Mucosa of stomach (tissue), 1 donor: ENCODE results near the gene MIPOL1.
A peak's percentile ranks its signal among the peaks of the same experiment; 100 is the strongest.
"Not testable (repeated sequence)": the region's sequence is repeated elsewhere in the genome, so short reads cannot be mapped to it uniquely, and the experiment has no call there.

Experiments used
- H3K27me3 ChIP-seq: one replicate; pipeline ENCODE4 v1.7.0; 2013; ENCODE audit warnings: mild to moderate bottlenecking, low read length; ENCODE audit not compliant: control insufficient read depth, insufficient read depth
- H3K36me3 ChIP-seq: one replicate; pipeline ENCODE4 v1.7.0; 2013; ENCODE audit warnings: low read length; ENCODE audit not compliant: control insufficient read depth, insufficient read depth
- H3K4me1 ChIP-seq: one replicate; pipeline ENCODE4 v1.7.0; 2013; ENCODE audit warnings: mild to moderate bottlenecking, low read length; ENCODE audit not compliant: control insufficient read depth, insufficient read depth
- H3K4me3 ChIP-seq: one replicate; pipeline ENCODE4 v1.7.0; 2013; ENCODE audit warnings: low read length
- H3K9ac ChIP-seq: one replicate; pipeline ENCODE4 v1.7.0; 2013; ENCODE audit warnings: mild to moderate bottlenecking, low read length, moderate library complexity
- H3K9me3 ChIP-seq: one replicate; pipeline ENCODE4 v1.7.0; 2013; ENCODE audit warnings: mild to moderate bottlenecking, low read length, moderate library complexity; ENCODE audit not compliant: control insufficient read depth
- donor health status: Pancreatic carcinoma.

Gene MIPOL1, protein sequence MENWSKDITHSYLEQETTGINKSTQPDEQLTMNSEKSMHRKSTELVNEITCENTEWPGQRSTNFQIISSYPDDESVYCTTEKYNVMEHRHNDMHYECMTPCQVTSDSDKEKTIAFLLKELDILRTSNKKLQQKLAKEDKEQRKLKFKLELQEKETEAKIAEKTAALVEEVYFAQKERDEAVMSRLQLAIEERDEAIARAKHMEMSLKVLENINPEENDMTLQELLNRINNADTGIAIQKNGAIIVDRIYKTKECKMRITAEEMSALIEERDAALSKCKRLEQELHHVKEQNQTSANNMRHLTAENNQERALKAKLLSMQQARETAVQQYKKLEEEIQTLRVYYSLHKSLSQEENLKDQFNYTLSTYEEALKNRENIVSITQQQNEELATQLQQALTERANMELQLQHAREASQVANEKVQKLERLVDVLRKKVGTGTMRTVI

DNA sequence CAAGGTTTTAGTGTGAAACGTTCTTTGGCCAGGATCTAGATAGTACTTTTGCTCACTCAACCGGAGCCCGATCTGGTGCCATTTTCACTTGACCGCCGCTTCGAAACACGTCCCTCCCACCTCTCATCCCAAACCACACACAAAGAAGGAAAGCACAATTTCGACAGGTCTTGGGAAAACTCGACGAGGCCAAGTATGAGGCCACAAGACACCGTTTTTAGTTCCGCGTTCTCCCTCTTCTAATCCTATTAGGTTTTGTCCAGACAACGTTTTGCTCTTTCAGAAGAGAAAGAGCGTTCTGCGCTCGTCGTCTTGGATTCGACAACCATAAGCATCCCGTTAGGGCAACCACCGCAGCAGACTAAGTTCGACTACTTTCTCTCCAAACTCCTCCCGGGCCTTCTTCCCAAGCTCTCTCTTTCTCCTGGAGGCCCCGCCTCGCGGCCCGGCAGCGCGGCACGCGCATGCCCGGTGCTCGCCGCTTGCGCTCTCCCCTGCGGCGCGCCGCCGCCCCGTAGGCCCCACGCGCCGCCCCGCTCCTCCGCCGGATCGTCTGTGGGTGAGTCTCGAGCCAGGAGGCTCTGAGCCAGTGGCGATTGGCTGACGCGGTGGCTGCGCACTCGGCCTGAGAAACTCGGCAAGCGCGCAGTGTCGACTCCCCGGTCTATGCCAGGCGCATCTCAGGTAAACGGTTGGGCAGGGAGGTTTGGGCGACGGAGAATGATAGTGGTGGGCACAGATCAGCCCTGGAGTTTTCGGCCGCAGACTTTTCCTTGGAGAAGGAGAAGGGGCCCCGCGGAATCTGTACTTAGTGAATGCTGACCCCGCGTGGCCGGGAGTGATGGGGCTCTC is at the start of gene MIPOL1:
TSS of gene MIPOL1 (plus strand) at position 517 of the 852 bp plus-strand sequence. CDS start 49,952 bp downstream, outside the sequence.
- Histone ChIP-seq H3K36me3 (no peaks in the 10 kb centered on the region), H3K27me3 (no peaks in the 10 kb centered on the region), H3K9ac (peak within 1 kb of the TSS; percentile 69), H3K4me3 (peak within 1 kb of the TSS; percentile 15), H3K4me1 (peaks cover 10% of the 10 kb centered on the region), H3K9me3 (no peaks in the 10 kb centered on the region)

DNA sequence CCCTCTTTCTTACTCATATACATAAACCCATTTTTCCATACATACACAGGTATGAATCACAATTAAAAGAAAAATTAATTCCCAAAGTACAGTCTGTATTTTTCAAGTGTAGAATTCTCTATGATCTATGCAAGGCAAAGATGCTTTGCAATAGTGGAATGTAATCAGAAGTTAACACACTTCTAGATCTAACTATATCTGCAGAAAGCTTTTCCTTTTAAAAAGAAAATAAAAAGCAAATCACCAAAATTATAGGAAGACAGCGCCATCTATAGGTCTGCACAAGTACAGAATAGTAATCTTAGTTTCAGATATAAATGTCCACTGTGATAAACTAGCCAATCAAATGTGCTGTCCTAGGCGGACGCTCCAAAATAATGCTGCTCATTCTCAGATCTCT is 47.3 kb upstream of the MIPOL1 start:
- no peaks in the 10 kb centered on the region for H3K4me1 ChIP-seq
- H3K4me3 ChIP-seq = no peak overlapping the region
- H3K9ac ChIP-seq = no peak overlapping the region
- H3K36me3 ChIP-seq = no peaks in the 10 kb centered on the region
- H3K27me3 ChIP-seq = no peaks in the 10 kb centered on the region
- no peaks in the 10 kb centered on the region for H3K9me3 ChIP-seq

DNA sequence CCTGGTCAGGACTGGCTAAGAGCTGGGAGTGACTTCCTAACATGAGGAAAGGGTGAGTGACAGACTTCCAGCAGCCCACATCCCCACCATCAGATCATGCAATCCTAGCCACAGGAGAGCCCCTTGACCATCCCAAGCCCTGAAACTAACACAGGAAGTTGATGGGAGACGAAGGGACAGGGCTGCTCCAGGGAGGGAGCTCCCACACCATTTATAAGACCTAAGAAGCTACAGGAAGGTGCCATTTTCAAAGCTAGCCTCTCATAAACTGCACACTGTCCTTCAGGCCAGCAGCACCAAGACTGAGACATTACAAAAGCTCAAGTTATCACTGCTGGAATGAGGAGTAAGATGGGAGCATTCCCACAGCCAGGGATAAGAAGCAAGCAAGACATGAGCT is 44.7 kb upstream of the MIPOL1 start:
- Histone ChIP-seq H3K36me3 (no peaks in the 10 kb centered on the region), H3K9me3 (no peaks in the 10 kb centered on the region), H3K4me1 (no peaks in the 10 kb centered on the region), H3K9ac (no peak overlapping the region), H3K4me3 (no peak overlapping the region), H3K27me3 (no peaks in the 10 kb centered on the region)

DNA sequence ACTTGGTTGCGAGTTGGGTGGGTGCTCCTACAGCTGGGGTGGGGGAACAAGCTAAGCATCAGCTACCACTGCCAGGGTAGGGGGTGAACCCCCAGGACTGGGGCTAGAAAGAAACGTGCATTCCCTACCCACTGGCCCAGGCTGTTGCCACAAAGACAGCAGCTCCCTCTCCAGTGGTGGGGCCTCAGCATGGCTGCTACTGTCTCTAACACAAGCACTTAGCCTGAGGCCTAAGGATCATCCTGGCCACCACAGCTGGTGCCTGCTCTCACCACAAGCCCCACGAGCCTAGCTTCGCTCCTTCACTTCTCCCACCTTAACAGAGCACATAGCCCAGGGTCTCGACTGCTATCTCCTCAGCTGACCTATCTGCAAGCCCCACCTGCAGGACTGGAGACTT is 44.3 kb upstream of the MIPOL1 start:
- H3K27me3 ChIP-seq = no peaks in the 10 kb centered on the region
- no peak overlapping the region for H3K9ac ChIP-seq
- H3K4me1 ChIP-seq = no peaks in the 10 kb centered on the region
- no peak overlapping the region for H3K4me3 ChIP-seq
- no peaks in the 10 kb centered on the region for H3K36me3 ChIP-seq
- H3K9me3 ChIP-seq = no peaks in the 10 kb centered on the region

DNA sequence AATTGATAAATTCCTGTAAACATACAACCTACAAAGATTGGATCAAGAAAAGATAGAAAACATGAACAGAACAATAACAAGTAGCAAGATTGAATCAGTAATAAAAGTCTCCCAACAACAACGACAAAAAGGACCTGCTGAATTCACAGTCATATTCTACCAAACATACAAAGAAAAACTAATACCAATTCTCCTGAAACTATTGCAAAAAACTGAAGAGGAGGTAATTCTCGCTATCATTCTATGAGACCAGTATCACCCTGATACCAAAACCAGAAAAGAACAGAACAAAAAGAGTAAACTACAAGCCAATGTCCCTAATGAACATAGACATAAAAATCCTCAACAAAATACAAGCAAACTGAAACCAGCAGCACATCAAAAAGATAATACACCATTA is 39.8 kb upstream of the MIPOL1 start:
- no peak overlapping the region for H3K9ac ChIP-seq
- H3K9me3 ChIP-seq = no peaks in the 10 kb centered on the region
- H3K36me3 ChIP-seq = no peaks in the 10 kb centered on the region
- H3K4me1 ChIP-seq = no peaks in the 10 kb centered on the region
- no peaks in the 10 kb centered on the region for H3K27me3 ChIP-seq
- H3K4me3 ChIP-seq = no peak overlapping the region

DNA sequence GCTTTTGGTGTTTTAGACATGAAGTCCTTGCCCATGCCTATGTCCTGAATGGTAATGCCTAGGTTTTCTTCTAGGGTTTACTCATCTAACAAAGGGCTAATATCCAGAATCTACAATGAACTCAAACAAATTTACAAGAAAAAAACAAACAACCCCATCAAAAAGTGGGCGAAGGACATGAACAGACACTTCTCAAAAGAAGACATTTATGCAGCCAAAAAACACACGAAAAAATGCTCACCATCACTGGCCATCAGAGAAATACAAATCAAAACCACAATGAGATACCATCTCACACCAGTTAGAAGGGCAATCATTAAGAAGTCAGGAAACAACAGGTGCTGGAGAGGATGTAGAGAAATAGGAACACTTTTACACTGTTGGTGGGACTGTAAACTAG is 35.4 kb upstream of the MIPOL1 start:
- not testable (repeated sequence) for H3K36me3 ChIP-seq, H3K4me3 ChIP-seq, H3K9me3 ChIP-seq, H3K9ac ChIP-seq, H3K27me3 ChIP-seq, H3K4me1 ChIP-seq

DNA sequence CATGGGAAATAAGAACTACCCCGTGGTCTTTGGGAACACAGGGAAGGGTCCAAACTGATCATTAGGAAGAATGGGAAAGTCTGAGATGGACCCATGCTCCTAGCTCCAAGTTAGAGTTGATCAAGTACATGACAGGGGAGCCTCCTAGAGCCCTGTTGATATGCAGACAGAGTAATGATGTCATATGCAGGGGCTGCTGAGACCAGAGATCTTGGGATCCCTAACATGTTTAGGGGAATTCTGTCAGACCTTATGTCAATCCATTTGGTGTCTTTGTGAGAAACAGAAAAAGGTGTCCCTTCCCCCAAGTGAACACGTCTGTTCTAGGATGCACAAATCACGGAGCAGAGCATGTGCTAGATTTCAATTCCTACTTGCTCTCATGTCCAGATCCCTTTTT is 31.9 kb upstream of the MIPOL1 start:
- no peaks in the 10 kb centered on the region for H3K27me3 ChIP-seq
- H3K4me1 ChIP-seq = no peaks in the 10 kb centered on the region
- no peak overlapping the region for H3K9ac ChIP-seq
- H3K4me3 ChIP-seq = no peak overlapping the region
- no peaks in the 10 kb centered on the region for H3K9me3 ChIP-seq
- no peaks in the 10 kb centered on the region for H3K36me3 ChIP-seq

DNA sequence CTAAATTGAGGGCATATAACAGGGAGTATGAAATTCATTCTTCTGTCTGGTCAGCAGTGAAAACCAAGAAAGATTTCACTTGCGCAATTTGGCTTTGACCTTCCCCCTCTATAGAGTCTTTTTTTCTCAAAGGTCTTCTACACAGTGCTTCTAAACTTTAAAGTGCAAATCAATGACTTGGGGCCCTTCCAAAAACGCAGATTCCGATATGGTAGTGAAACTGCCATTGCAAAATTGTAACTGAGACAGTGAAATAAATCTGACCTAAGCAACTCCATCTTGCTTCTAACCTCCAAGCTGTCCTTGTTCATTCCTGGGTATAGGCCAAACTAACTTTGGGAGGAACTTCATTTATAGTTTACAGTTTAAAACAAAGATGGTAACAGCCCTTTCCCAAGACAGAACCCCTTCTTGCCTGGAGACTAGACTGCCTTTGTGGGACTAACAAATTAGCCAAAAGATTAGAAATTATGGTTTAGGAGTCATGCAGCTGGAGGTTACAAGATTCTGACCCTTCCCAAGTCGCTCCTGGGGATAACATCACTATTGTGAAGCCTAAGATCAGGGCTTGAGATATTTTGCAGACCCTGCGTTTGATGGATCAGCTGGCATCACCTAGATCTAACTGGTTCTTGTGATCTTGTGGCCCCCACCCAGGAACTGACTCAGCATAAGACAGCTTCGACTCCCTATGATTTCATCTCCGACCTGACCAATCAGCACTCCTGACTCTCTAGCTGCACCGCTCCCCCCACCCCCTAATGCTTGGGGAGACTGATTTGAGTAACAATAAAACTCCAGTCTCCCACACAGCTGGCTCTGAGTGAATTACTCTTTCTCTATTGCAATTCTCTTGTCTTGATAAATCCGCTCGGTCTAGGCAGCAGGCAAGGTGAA is 30.3 kb upstream of the MIPOL1 start:
- no peaks in the 10 kb centered on the region for H3K27me3 ChIP-seq
- no peak overlapping the region for H3K4me3 ChIP-seq
- no peaks in the 10 kb centered on the region for H3K36me3 ChIP-seq
- H3K9ac ChIP-seq = no peak overlapping the region
- H3K9me3 ChIP-seq = no peaks in the 10 kb centered on the region
- H3K4me1 ChIP-seq = no peaks in the 10 kb centered on the region

DNA sequence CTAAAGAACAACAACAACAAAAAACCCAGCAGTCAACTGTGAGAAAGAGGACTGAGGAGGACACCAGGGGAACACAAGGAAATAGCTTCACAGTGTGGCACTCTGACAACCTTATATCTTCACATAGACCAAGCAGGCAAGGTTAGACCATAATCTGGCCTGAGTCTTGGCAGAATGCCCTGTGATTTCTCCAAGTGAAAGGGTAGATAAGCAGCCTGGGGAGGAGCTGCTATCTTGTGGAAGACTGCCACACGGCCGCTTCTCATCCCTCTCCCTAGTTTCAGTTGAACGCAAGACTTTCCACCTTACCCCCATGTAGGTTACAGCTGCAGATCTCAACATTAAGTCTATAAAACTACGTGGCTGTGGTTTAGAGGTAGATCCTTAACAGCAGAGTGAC is 29.0 kb upstream of the MIPOL1 start:
- H3K36me3 ChIP-seq = no peaks in the 10 kb centered on the region
- peaks cover 7% of the 10 kb centered on the region for H3K4me1 ChIP-seq
- H3K27me3 ChIP-seq = no peaks in the 10 kb centered on the region
- no peak overlapping the region for H3K4me3 ChIP-seq
- H3K9me3 ChIP-seq = no peaks in the 10 kb centered on the region
- no peak overlapping the region for H3K9ac ChIP-seq

DNA sequence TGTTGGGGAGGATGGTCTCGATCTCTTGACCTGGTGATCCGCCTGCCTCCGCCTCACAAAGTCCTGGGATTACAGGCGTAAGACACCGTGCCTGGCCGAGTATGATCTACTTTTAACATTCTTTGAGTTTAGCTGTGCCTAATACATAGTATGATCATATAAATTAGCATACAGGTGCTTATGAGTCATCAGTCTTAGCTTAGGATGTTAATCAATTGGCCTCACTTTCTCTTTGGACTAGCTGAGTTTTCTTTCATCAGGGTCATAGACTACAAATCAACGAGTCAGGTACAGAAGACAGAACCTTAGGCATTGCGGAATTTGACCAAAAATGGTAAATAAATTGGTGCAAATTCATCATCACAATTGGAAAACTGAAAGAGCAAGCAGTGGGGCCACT is 27.5 kb upstream of the MIPOL1 start:
- Histone ChIP-seq H3K9me3 (no peaks in the 10 kb centered on the region), H3K9ac (no peak overlapping the region), H3K36me3 (no peaks in the 10 kb centered on the region), H3K4me3 (no peak overlapping the region), H3K27me3 (no peaks in the 10 kb centered on the region), H3K4me1 (peaks cover 11% of the 10 kb centered on the region)

DNA sequence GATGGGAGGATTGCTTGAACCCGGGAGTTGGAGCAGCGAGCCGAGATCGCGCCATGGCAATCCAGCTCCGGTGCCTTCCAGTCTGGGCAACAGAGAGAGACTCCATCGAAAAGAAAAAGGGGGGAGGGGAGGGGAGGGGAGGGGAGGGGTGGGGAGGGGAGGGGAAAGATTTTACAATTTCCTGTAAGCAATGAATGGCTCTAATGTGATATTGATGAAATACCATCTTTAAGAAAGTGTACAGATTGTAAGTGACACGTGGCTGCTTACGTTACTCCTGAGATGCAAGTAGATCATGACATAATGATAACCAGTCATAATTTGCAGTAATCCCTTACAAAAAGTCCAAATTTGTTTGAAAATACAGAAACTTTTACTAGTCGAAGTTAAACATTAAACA is 26.7 kb upstream of the MIPOL1 start:
- peaks cover 11% of the 10 kb centered on the region for H3K4me1 ChIP-seq
- H3K36me3 ChIP-seq = no peaks in the 10 kb centered on the region
- no peaks in the 10 kb centered on the region for H3K9me3 ChIP-seq
- H3K27me3 ChIP-seq = no peaks in the 10 kb centered on the region
- no peak overlapping the region for H3K9ac ChIP-seq
- H3K4me3 ChIP-seq = no peak overlapping the region
